Esophagus muscularis mucosa (tissue), 4 donors: ENCODE measurements around the gene TBC1D24.

Experiments
- CTCF ChIP-seq, 3 experiments: fragments of 200-600 bp in 2 of 3; fragments of 450-650 bp in 1 of 3; sonication (generic) in 2 of 3; IDR thresholded peaks; one replicate each; pipeline ENCODE4 v1.5.1; 2017 to 2019; ENCODE audit warnings: antibody characterized with exemption in 3 of 3, mild to moderate bottlenecking in 2 of 3, moderate library complexity in 1 of 3
- EP300 ChIP-seq: sonication (generic); formaldehyde crosslinking; IDR thresholded peaks from one replicate; pipeline ENCODE4 v1.6.1; 2017; ENCODE audit warnings: antibody characterized with exemption
- POLR2A ChIP-seq: fragments of 450-650 bp; IDR thresholded peaks from one replicate; pipeline ENCODE4 v1.6.1; 2017; ENCODE audit warnings: antibody characterized with exemption, moderate library complexity, mild to moderate bottlenecking, low read depth
- POLR2AphosphoS5 ChIP-seq, 2 donors: sonication (generic); formaldehyde crosslinking; IDR thresholded peaks; one replicate each; pipeline ENCODE4 v1.6.1; 2017; ENCODE audit warnings: antibody characterized with exemption in 2 of 2

- TF ChIP-seq CTCF (IDR thresholded peaks at IDR 0.05) (peak in 1 of 3 experiments; percentile 31), EP300 (no peak), POLR2AphosphoS5 (IDR thresholded peaks at IDR 0.05) (peak; percentile 74 to 84), POLR2A (peak; percentile 57)
These were observed at the start of gene TBC1D24 for GRCh38 chr16:2474877-2475412.
